Daoy (cell line): ENCODE data around the gene SMCO3. TPM values are rescaled to one million over a fixed set of nuclear protein-coding genes. Genes with fewer than 3 reads are reported as not detected.
A peak's percentile ranks its signal among the peaks of the same experiment; 100 is the strongest.
"Not testable (repeated sequence)": the region's sequence is repeated elsewhere in the genome, so short reads cannot be mapped to it uniquely, and the experiment has no call there.

Source experiments
- DNase-seq: peaks from one replicate; pipeline ENCODE4 v3.0.0-alpha.2; 2015; ENCODE audit warnings: low read depth
- total RNA-seq: library from RNA; depleted of rRNA; stranded (reverse); fragments of >200 nt; shearing (Covaris generic); gene quantifications from 2 replicates; pipeline ENCODE4 v1.2.3, GENCODE V29; 2014

The SMCO3 gene
- total RNA-seq, 1 experiment from 2014 or later = 0.23 TPM

DNA sequence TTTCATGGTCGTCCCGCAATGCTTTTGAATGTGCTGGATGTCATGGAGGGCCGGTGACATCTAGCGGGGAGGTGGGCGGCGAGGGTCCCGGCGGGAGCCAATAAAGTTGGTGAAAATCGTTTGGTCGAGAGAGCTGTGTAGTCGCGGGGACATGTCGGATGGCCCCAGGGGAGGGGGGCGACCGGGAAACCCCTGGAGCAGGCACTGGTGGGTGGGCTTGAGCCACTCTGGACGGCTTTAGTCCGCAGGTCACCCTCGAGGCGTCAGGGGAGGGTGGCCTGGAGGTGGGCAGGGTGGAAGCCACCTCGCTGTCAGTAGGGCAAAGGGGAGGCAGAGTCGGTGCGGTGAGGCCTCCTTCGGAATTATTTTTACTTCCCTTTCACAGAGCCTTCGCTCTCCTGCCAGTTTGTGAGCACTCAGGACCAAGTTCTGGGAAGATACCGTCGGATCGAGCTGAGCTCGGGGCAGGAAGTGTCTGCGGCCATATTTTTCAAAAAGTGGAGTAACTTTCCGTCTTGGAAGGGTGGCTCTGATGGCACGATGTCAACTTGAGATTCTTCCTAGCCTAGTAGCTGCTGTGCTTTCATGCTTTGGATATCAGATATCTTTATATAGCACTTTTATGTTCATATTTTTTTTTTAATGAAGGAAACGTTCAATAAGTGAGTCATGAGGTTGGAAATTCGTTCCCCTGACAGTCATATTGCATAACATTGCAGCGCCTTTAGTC lies 38.9 kb downstream of the SMCO3 start:
- DNase-seq = no peak

DNA sequence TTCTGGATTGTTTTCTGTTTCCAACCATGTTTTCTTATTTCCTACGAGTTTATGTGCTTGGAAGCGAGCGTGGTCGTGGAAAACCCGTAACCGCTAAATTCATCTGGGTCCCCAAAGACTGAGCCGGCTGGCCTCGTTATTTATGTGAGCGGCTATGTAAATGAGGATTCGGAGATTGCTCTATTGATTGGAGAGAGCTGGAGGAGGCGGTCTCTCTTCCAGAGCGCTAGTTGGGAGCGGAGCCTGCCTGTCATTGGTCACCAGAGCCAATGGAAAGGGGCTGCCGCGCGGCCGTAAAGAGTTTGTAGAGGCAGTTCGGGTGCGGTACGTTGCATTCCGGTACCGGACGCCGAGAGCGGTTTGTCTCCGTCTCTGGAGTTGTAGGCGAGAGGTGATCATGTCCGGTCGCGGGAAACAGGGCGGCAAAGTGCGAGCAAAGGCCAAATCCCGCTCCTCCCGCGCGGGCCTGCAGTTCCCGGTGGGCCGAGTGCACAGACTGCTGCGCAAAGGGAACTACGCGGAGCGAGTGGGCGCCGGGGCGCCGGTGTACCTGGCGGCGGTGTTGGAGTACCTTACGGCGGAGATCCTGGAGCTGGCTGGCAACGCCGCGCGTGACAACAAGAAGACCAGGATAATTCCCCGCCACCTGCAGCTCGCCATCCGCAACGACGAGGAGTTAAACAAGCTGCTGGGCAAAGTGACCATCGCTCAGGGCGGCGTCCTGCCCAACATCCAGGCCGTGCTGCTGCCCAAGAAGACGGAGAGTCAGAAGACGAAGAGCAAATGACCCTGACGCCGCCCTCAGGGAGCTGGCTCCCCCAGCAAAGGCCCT lies 39.7 kb downstream of the SMCO3 start:
- DNase-seq = peak; percentile 67

- DNase-seq = no peak
Measured at GRCh38 chr12:14773685-14774073, 40.3 kb downstream of the SMCO3 start.

GRCh38 chr12:14772946-14773345 lies 41.0 kb downstream of the SMCO3 start:
- no peak for DNase-seq

GRCh38 chr12:14771651-14772137 lies 42.3 kb downstream of the SMCO3 start:
- DNase-seq = no peak

DNA sequence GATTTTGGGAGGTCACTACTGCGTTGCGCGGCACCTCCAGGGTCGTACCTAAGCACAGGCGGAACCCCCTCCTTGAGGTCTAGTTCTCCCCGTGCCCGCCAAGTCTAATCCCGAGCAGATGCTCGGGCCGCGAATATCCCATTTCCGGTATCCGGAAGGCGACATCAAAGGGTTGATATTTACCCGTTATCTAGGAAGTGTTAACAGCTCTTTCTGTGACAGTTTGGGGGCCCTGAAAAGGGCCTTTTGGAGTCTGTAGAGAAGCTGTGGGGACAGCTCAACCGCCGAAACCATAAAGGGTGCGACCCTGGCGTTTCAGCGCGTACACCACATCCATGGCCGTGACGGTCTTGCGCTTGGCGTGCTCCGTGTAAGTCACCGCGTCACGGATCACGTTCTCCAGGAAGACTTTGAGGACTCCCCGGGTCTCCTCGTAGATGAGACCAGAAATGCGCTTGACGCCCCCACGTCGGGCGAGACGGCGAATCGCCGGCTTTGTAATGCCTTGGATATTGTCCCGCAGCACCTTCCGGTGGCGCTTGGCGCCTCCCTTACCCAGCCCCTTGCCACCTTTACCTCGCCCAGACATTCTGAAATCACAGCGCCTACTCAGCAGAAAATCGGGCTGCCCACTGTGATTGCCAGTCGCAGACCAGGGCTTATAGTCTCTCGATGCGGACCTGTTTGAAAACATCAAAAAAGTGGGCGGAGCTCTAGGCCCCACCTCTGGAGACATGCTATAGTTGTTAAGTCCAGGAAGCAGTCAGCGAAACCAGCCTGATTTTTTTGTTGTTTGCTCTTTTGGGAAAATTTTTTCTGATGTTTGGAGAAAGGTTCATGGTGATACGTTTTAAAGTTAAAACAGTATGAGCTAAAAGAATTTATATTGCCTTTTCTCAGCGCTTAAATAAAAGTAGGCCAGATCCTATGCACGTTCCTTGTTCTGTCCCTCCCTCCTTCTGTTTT lies 43.2 kb downstream of the SMCO3 start:
- DNase-seq = peak; percentile 88

DNA sequence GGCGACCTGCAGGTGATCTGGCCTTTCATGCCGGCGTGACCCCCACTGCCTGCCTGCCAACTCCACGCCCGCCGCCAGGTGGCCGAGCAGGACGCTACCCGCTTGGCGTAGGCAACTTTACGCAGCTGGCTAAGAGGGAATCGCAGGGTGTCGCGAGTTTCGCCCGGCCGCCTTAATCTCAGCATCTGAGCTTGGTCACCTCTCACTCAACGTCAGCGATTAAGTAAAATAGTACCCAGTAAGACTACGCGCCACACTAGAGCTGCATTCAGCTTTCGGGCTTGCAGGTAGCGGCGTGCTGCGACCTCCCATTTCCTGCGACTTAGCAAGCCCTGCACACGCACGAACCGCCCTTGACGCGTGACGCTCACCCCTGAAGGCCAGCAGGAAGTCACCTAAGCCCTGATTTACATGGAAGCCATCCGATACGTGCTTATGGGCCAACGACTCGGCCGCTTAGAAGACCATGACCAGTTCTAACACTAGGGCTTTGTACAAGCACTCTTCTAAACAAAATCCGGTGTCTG lies 44.0 kb downstream of the SMCO3 start:
- peak; percentile 82 for DNase-seq

GRCh38 chr12:14769466-14769968 lies 44.5 kb downstream of the SMCO3 start:
- DNase-seq = no peak

DNA sequence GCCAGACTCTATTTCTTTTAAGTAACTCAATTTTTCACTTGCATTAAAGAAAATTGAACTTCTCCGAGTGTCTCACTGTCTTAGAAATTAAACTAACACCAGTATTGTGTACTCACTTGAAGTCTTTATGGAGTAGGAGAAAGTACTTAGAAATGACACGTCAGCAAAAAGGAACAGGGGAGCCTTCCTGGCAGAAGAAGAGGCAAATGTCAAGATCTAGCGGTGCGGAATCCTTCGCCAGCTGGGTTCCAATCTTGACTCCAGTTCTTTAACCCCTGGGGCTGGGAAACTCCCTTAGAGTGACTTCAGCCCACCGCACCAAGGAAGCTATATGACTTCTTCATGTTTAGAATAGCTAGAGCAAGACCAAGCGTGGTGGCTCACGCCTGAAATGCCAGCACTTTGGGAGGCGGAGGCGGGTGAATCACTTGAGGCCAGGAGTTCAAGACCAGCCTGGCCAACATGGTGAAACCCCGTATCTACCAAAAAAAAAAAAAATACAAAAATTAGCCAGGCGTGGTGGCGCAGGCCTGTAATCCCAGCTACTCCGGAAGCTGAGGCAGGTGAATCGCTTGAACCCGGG lies 45.1 kb downstream of the SMCO3 start:
- no peak for DNase-seq

- no peak for DNase-seq
Measured at GRCh38 chr12:14767617-14768016, 46.4 kb downstream of the SMCO3 start.

DNA sequence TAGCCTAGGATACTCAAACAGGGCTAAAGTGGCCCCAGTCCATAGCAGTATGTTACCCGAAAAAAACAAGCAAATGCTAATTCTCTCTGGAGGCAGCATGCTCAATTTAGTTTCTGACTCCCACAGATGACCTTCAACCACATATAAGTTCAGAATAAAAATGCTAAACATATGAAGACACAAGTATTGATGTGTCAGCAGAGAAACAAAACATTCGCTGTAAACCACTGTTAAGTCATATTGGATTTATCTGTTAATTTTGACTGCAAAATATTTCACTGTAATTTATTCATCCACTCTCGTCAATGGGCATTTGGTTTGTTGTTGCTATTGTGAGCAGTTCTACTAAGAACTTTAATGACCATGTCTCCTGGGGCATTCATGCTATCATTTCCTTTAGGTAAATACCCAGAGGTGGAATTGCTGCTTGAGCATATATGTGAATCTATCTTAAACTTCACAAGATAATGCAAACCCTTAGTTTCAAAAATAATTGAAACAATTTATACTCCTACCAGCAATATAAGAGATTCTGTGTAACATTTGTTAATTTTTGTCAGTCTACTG lies 47.2 kb downstream of the SMCO3 start:
- DNase-seq = no peak

DNA sequence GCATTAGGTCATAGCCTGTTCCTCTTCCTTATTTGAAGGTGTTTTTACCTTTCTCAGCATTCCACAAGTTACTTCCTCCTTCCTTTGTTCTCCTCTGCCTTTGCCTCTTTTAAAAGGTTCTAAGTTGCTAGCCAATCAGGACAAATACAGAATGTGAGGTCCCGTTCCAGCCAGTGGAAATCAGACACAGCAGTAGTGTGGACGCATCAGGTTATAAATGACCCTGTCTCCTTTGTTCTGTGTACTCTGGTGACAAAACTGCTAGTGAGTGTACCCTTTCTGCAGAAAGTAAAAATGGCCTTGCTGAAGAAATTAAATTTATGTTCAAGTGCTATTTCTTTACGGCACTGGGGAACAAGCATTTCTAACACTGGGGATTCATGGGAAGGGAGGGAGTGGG lies 48.0 kb downstream of the SMCO3 start:
- not testable (repeated sequence) for DNase-seq

DNA sequence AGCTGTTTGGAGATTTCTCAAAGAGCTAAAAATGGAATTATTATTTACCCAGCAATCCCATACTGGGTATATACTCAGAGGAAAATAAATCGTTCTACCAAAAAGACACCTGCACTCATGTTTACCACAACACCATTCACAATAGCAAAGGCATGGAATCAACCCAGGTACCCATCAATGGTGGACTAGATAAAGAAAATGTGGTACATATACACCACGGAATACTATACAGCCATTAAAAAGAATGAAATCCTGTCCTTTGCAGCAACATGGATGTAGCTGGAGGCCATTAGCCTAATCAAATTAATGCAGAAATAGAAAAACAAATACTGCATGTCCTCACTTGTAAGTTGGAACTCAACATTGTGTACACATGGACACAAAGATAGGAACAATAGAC lies 48.6 kb downstream of the SMCO3 start:
- no peak for DNase-seq

DNA sequence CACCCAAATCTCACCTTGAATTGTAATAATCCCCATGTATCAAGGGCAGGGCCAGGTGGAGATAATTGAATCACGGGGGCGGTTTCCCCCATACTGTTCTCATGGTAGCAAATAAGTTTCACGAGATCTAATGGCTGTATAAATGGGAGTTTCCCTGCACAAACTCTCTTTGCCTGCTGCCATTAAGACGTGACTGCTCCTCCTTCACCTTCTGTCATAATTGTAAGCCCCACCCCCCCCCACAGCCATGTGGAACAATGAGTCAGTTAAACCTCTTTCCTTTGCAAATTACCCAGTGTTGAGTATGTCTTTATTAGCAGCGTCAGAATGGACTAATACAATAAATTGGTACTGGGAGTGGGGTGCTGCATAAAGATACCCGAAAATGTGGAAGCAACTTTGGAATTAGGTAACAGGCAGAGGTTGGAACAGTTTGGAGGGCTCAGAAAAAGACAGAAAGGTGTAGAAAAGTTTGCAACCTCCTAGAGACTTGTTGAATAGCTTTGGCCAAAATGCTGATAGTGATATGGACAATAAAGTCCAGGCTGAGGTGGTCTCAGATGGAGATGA lies 54.2 kb downstream of the SMCO3 start:
- DNase-seq = not testable (repeated sequence)

- DNase-seq = no peak
Measured at GRCh38 chr12:14756334-14757143, 57.4 kb downstream of the SMCO3 start.
